GM21381 (cell line): Measurements from ENCODE around the gene WIPF3.

Experiments used
- ATAC-seq: cut with Tn5 transposase; IDR thresholded peaks from one replicate; pipeline ENCODE4 v1.9.1; 2021; ENCODE audit warnings: mild to moderate bottlenecking, moderate library complexity; ENCODE audit not compliant: unreplicated experiment

WIPF3 gene, protein sequence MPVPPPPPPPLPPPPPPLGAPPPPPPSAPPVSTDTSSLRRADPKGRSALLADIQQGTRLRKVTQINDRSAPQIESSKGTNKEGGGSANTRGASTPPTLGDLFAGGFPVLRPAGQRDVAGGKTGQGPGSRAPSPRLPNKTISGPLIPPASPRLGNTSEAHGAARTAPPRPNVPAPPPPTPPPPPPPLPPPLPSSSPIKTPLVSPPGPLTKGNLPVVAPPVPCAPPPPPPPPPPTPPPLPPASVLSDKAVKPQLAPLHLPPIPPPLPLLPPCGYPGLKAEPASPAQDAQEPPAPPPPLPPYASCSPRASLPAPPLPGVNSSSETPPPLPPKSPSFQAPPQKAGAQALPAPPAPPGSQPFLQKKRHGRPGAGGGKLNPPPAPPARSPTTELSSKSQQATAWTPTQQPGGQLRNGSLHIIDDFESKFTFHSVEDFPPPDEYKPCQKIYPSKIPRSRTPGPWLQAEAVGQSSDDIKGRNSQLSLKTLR

DNA sequence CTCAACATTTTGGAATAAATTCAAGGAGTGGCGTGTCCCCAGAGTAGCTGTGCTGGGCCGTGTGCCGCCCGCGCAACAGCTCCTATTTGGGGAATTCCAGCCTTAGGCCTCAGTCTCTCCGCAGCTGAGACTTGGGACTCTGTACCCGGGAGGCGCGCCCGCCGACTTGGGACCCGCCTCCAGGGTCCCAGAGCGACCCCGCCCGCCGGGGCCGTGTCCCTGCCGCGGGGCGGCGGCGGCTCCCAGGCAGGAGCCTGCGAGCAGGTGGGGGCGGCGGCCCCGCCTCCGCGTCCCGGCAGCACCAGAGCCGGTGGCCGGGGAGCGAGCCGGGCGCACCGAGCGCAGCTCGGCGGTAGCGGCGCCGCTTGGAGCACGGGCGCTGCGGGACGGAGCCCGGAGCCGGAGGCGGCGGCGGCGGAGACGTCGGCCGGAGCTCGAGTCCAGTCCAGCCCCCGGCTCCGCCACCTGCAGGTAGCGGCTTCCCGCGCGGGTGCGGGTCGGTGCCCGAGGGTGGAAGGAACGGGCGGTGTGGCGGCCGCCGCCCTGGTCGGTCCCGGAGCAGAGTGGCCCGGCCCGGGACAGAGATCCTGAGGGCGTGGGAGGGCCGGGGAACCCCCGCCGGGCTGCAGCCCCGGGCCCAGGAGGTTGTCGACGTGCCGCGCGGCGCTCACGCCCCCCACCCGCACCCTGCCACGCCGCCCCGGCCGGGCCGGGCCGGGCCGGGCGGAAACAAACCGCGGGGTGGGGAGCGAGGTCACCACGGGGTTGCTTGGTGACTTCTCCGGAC, at the start of gene WIPF3:
Gene WIPF3 (plus strand): TSS at position 301 of the 787 bp plus-strand sequence. CDS start 28,217 bp downstream, outside the sequence.
- ATAC-seq = no peak

DNA sequence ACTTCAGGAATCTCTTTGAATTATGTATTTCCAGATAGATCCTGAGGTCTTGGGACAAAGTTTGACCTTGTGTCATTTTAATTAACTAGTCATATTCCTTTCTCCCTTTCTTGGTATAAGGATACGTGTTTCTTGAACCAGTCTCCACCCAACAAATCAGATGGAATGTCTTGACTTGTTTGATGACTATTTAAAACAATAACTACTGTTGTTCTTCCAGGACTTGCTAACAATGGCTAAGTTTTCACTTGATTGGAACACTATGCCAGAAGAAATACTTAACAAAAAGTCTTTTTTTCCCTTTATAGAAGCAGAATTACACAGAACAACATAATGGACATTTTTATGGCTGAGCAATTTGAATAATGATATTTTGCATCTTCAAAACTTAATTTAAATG, 43.0 kb upstream of the WIPF3 start:
- no peak for ATAC-seq

DNA sequence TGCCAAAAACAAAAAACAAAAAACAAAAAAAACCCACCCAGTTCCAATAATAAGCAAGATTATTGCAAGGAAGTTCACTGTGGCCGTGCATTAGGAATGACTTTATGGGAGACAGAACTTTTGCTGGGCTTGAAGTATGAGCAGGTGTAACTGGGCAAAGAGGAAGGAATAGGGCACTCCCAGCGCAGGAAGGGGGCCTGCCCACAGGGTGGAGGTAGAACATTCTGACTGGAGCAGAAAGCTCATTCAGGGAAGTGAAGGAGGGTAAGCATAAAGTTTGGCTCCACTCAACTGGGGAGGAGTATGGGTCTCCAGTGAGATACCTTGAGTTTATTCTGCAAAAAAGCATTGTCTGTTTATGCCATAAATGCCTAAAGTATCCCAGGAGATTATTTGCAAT, 42.1 kb upstream of the WIPF3 start:
- no peak for ATAC-seq

DNA sequence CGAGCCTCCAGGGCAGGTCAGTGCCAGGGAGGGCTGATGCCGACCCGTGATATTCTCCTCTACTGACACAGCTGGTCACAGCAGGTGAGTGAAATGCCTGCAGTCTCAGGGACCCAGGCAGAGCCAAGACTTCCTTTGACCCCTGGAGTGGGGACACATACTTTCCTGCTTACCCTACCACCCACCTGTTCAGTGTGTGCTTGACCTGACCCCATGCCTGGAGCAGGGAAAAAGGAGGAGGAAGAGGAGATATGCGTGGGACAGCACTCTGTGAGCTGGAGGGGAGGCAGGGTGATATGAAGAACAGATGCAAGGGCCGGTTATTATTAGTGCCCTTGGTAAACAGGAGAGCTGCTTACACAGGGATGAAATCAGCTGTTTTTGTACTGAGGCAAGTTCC, 40.8 kb upstream of the WIPF3 start:
- no peak for ATAC-seq

DNA sequence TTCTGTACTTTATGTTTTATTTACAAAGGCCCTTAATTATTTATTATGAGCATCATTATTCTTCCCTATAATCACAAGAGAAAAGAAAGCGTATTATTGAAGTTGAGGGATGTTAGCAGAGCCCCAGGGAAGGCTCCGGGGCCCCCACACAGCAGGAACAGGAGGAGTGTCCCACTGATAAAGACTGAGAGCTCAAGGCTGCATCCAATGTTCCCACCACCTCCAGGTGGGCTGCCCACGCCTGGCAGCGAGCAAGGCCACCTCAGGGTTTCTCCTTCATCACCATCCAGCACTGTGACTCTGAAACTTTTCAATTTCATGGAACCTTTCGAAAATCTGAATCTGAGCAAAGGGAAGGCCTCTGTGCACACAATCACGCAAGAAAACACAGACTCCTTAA, 35.9 kb upstream of the WIPF3 start:
- ATAC-seq = no peak

DNA sequence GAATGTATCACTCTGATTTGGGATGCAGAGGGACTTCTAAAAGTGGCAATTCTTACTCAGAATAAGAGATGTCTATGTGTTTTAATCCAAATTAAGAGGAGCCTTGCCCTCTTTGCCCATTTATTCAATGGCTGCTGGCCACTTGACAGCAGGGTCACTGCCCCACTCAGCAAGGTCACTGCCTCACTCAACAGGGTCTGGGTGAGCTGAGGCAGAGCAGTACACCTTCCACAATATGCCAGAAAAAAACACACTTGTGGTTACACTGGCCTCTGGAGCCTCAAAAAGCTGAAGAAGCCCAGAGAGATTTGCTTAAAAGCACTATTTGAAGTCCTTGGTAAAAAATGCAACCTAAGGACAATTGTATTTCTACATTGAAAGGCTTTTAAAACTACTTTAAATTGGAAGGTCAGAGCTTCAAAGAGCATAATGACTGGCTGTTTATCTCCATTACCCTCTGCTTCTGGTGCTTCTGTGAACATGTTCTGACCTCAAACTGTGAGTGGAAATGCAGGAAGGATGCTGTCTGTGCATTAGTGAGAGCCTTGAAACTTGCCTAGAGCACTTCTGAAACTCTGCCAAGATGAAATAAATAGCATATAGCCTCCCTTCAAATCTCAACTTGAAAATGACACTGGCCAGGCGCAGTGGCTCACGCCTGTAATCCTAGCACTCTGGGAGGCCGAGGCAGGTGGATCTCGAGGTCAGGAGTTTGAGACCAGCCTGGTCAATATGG, 35.1 kb upstream of the WIPF3 start:
- ATAC-seq = no peak

DNA sequence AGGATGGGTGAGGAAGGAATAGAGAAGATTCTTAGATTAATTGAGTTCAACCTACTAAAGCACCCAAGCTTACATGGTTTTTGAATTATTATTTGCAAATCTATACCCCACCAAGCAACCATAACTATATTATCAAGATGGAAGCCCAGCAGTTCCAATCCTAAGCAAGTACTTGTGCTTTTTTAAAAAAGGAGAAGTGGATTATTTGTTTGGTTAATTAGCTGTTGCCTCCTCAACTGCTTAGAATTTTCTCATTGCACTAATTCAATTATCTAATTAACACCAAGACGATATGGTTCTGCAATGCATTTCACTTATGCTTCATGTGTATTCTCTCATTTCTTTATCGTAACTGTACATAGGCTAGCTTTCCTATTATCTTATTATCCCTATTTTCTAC, 27.3 kb upstream of the WIPF3 start:
- ATAC-seq = no peak

DNA sequence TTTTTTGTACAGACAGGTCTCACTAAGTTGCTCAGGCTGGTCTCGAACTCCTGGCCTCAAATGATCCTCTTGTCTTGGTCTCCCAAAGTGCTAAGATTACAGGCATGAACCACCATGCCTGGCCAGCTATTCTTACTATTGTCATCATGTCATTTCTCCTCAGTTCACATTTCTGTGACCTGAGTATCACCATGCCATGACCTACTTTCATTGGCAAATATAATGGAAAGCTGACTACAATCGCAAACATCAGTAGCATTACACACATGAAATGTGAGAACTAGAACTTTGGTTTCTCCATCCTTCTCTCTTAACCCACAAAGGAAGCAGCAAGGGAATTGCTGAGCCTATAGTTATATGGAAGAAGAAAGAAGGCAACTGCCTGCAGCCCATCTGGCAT, 26.0 kb upstream of the WIPF3 start:
- ATAC-seq = no peak

DNA sequence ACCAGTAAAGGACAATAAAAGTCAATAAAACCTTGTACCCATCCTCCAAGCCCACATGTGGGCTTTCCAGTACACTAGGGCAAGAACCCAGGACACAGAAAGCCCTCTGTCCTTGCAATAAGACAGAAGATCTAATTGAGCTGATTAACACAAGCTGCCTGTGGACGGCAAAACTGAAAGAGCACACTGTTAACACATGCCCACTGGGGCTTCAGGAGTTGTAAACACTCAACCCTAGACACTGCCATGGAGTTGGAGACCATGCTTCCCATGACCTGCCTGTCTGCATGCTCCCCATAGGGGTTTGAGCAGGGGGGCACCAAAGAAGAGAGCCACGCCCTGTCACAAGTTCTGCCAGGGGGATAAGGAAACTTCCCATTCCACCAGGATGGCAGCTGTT, 22.6 kb upstream of the WIPF3 start:
- no peak for ATAC-seq

DNA sequence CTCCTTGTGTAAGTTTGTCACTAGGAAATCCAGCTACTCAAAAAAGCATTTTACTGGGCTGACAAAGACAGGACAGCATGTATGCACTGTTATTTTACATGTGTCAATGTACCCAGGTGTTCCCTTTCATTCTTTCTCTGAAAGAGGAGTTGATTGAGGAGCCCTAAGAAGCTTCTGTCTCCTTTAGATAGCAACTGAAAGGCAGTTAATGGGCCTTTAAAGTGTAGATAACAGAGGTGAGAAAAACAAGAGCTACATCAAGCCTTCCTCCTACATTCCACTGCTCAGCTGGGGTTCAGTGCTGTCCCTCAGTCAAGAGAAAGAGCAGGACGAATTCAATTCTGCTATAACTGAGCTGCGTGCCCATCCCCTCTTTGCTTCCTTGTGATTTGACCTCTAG, 12.8 kb upstream of the WIPF3 start:
- no peak for ATAC-seq

DNA sequence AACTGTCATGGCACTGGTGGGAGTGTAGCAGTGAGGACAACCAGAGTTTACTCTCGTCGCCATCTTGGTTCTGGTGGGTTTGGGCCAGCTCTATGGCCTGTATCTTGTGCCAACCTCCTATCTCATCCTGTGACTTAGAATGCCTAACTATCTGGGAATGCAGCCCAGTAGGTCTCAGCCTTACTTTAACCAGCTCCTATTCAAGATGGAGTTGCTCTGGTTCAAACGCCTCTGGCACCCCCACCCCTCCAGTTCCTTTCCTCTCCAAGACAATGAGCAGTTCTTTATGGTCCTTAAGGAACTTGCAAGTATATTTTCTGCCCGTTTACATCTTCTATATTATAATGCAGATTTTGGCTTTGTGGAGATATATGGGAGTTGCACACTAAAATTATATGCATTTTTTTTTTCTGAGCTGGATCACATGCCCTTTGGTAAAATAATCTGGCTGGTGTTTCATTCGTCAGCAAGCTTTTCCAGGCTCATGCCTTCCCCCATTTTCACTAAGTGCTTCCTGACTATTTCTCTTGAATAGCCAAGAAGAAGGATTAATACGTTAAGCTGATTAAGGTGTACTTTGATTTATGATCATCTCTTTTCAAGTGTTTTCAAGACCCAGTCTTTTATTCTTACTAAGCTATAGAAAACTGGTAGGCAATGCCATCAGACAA, 11.2 kb upstream of the WIPF3 start:
- ATAC-seq = no peak

DNA sequence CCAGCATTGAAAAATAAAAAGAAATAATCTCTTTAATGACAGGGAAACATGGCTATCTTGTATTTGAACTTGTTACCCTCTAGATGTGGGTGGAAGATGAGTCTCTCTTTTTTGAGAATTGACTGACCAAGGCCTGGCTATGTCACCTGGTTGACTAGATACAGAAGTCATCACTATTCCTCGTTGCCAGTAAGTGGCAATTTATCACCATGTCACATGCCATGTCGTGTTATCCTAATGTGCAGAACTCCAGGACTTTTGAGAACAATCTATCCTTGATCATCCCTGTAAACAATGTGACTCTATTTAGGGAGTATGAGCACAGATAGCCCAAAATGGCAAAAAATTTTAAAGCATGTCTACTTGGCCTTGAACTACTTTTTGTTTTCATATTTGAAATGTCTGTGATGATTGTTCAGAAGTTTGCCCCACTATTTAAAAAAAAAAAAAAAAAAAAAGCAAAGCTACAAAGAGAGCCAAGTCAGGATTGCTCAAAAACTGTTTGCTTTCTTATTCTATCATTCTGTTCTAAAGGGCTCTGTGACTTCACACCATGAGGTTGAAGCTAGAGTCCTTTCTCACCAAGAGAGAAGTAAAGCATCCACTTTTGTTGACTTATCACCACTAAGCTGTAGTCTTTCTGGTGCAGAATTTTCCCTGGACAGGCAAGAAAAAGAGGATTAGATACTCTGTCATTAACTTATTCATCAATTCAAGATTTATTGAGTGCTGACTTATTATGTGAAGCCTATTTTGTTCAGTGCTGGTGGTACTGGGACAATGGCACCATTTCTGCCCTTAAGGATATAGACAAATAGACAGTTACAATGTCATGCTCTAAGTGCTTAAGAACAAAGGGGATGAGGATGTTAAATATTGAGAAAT, 10.4 kb upstream of the WIPF3 start:
- no peak for ATAC-seq

DNA sequence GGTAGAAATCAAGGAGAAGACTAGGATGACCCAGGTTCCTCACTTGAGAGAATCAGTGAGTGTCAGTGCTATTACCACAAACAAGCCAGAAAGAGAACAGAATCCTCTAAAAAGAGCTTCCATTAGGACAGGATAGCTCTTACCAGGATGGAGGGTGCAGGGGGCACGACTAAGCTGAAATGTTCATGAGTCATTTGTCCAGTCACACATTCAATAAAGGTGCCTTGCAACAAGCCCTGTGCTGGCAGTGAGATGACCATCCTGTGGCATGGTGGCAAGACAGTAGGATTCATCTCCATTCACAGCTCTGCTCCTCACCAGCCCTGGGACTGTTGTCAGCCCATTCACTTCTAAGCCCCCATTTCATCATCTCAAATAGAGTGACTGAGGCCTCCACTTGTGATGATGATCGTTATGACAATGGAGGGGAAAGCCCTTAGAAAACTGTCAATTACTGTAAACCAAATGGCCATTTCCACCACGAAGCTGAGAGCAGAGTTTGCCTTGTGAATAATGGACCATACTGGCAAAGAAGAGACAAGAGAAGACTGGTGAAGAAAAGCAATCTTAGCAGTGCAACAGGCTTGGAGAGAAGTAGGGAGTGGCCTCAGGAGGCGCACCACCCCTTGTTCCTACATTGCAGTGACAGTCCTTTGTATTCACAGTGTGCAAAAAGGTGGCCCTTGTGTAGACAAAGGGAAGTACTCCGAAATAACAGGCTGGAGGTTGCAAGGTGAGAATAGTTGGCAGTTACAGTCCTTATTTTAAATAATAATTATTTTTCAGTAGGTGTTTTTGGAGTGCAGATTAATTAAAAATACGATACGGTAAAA, 9.0 kb upstream of the WIPF3 start:
- no peak for ATAC-seq

DNA sequence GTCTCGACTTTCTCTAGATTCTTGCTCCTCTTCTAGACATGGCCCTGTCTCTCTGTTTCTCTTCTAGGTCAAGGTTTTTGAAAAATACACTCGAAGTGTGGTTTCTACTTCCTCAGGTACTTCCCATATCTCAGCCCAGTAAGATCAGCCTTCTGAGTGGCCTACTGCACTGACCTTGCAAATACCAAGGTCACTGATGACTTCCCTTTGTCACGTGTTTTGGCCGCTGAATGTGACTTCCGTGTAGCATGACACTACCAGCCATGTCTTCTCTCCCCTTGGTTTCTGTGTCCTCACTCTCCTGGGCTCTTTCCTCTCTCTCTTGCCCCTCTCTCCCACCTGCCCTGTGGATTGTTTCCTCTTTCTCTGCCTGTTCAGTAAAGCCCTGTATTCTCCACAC, 7.9 kb upstream of the WIPF3 start:
- no peak for ATAC-seq

DNA sequence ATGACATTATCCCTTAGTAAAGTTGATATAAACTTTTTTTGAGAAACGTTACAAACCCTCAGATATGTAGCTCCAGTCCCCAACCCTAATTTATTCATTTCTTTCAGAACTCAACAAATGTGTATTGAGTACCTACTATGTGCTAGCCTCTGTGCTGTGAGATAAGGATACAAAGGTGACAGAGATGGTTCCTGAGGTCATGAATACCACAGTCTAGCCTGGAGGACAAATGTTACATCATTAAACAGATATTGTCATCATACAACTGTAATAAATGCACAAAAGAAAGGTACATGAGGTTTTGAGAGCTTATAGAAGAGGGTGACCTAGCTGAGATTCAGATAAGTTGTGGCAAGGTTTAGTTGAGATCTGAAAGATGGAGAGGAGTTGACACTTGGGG, 4.4 kb upstream of the WIPF3 start:
- no peak for ATAC-seq

DNA sequence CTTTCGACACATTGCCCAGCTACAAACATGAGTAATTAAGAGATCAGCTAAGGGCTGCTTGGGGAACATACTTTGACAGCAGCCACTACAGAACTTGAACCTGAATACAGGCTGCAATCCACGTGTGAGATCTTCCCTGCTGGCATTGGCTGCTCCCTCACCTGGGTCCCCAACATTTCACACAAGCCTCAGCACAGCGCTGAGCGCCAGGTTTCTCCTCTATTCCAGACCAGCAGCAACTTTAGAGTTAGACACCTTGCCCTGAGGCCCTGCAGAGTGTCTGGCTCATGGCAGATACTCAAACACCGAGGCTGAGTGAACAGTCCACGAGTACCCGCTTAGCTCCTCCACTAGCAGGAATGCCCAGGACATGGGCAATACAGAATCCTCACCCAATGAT, 1.3 kb upstream of the WIPF3 start:
- ATAC-seq = no peak

DNA sequence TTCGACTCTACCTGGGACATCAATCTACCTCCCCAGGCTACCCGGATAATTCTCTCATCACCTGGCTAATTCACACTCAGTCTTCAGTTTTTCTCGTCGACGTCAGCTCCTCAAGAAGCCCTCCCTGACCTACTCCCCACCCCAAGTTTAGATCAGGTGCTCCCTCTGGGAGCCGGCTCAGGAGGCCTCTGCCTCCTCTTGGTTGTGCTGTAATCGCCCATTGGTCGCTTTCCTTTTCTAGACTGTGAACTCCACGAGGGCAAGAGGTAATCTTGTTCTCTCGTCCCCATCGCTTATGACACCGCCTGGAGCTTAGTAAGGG, 461 bp upstream of the WIPF3 start:
- ATAC-seq = no peak

DNA sequence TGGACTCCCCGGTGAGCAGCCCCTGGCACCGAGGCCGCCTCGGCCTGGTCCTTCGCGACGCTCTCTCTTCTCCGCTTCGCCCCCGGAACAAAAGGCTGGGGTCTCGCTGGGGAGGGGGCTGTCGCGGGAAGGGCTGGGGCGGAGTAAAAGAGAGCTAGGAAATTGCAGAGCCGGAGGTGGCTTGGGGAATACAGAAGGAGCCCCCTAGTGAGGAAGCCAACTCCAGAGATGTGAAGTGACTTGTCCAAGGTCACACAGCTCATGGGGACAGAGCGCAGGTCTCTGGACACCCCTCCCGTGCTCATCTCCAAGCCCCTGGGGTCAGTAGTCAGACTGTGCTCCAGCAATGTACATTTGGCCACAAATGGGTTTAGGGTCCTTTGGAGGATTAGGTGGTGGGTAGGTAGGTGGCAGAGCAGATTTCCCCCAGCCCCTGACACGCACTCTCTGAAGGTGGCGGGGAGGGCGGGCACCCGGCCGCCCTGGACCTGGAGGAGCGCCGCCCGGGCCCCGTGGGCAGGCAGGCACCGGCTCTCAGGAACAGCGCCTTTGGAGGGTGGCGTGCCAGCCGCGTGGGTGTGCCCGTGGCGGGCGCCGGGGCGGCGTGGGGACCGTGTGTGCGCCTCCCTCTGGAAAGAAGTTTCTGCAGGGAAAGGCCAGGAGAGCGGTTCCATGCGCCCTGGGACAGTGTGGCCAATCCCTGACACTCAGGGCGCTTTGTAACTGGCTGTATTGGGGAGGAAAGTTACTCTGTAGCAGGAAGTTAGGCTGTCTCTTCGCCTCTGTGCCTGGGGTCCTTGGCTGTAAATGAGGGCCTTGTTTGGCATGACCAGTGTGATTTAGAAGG, 910 bp downstream of the WIPF3 start:
- ATAC-seq = no peak
